Stimulated activated CD4-positive, alpha-beta T cell treated with anti-CD3 and anti-CD28 coated beads, TNF-alpha, amount 100 ng/mL, for 1 hour (primary cell): ENCODE results near the gene PGAP1.
"Not testable (repeated sequence)": the region's sequence is repeated elsewhere in the genome, so short reads cannot be mapped to it uniquely, and the experiment has no call there.

Experiments
- DNase-seq, 3 donors: peaks; one replicate each; pipeline ENCODE4 v3.0.0-alpha.2; 2020; ENCODE audit warnings: low read depth in 3 of 3, low spot score in 1 of 3

Gene PGAP1

GRCh38 chr2:196952936-196953335 lies 26.4 kb upstream of the PGAP1 start:
- no peak for DNase-seq

GRCh38 chr2:196951973-196952372 lies 25.5 kb upstream of the PGAP1 start:
- no peak for DNase-seq

GRCh38 chr2:196949116-196949515 lies 22.6 kb upstream of the PGAP1 start:
- no peak for DNase-seq

GRCh38 chr2:196944570-196944969 lies 18.1 kb upstream of the PGAP1 start:
- DNase-seq, result no peak

GRCh38 chr2:196941398-196942078 lies 15.0 kb upstream of the PGAP1 start:
- DNase-seq, result no peak

GRCh38 chr2:196939371-196939770 lies 12.9 kb upstream of the PGAP1 start:
- no peak for DNase-seq

- DNase-seq, result no peak
Measured at GRCh38 chr2:196935432-196935831, 8.9 kb upstream of the PGAP1 start.

- DNase-seq, result no peak
Measured at GRCh38 chr2:196934672-196935071, 8.2 kb upstream of the PGAP1 start.

- no peak for DNase-seq
Measured at GRCh38 chr2:196931555-196931954, 5.0 kb upstream of the PGAP1 start.

- no peak for DNase-seq
Measured at GRCh38 chr2:196927376-196928225, 1.1 kb upstream of the PGAP1 start.

GRCh38 chr2:196925768-196926561 lies 542 bp downstream of the PGAP1 start:
- no peak for DNase-seq

- DNase-seq, result no peak
Measured at GRCh38 chr2:196925051-196925767, 1.3 kb downstream of the PGAP1 start.

GRCh38 chr2:196924051-196924450 lies 2.5 kb downstream of the PGAP1 start:
- no peak for DNase-seq

- DNase-seq, result no peak
Measured at GRCh38 chr2:196918927-196919326, 7.6 kb downstream of the PGAP1 start.

GRCh38 chr2:196917802-196918201 lies 8.7 kb downstream of the PGAP1 start:
- no peak for DNase-seq

GRCh38 chr2:196915507-196916189 lies 10.9 kb downstream of the PGAP1 start:
- DNase-seq, result no peak

GRCh38 chr2:196914867-196915460 lies 11.5 kb downstream of the PGAP1 start:
- no peak for DNase-seq

GRCh38 chr2:196913691-196914090 lies 12.8 kb downstream of the PGAP1 start:
- no peak for DNase-seq

GRCh38 chr2:196905365-196905764 lies 21.1 kb downstream of the PGAP1 start:
- not testable (repeated sequence) for DNase-seq

- no peak for DNase-seq
Measured at GRCh38 chr2:196902828-196903227, 23.7 kb downstream of the PGAP1 start.
